ENCODE results near the gene GPR4. TPM values are rescaled to one million over a fixed set of nuclear protein-coding genes. Genes with fewer than 3 reads are reported as not detected.
A peak's percentile ranks its signal among the peaks of the same experiment; 100 is the strongest.

The GPR4 gene
- total RNA-seq, 3 donors from 2014 or later, result 0.84 to 1.0 (median 1.0) TPM

GRCh38 chr19:45576682-45577081 lies 25.3 kb downstream of the GPR4 start:
- Histone ChIP-seq H3K9me3 (no peaks in the 10 kb centered on the region), H3K36me3 (ENCODE audit: low read depth) (no peaks in the 10 kb centered on the region), H3K4me3 (no peak overlapping the region), H3K4me1 (ENCODE audit: low read depth) (peaks cover 26% of the 10 kb centered on the region)
- no peak for TF ChIP-seq CTCF (IDR thresholded peaks at IDR 0.05)
- intact Hi-C loops (cut with DNase I, micrococcal nuclease), result no loop called here
- DNase-seq (no peak), ATAC-seq (no peak)

GRCh38 chr19:45575216-45575615 lies 26.8 kb downstream of the GPR4 start:
- ATAC-seq, result no peak
- no peak for TF ChIP-seq CTCF (IDR thresholded peaks at IDR 0.05)
- Histone ChIP-seq H3K36me3 (ENCODE audit: low read depth) (no peaks in the 10 kb centered on the region), H3K4me1 (ENCODE audit: low read depth) (peaks cover 26% of the 10 kb centered on the region), H3K4me3 (no peak overlapping the region), H3K9me3 (no peaks in the 10 kb centered on the region)
- intact Hi-C loops (cut with DNase I, micrococcal nuclease), result no loop called here
- DNase-seq, result no peak

- DNase-seq, result no peak
- no peak overlapping the region for H3K4me3 ChIP-seq
- H3K4me1 ChIP-seq (ENCODE audit: low read depth), result peaks cover 26% of the 10 kb centered on the region
- TF ChIP-seq CTCF (IDR thresholded peaks at IDR 0.05), result no peak
- no peaks in the 10 kb centered on the region for H3K36me3 ChIP-seq (ENCODE audit: low read depth)
- no peaks in the 10 kb centered on the region for H3K9me3 ChIP-seq
- intact Hi-C loops (cut with DNase I, micrococcal nuclease), result no loop called here
- no peak for ATAC-seq
These were observed 27.5 kb downstream of the GPR4 start for GRCh38 chr19:45574526-45574925.

GRCh38 chr19:45571457-45572220 lies 30.4 kb downstream of the GPR4 start:
- peaks cover 26% of the 10 kb centered on the region for H3K4me1 ChIP-seq (ENCODE audit: low read depth)
- no peaks in the 10 kb centered on the region for H3K9me3 ChIP-seq
- H3K36me3 ChIP-seq (ENCODE audit: low read depth), result no peaks in the 10 kb centered on the region
- intact Hi-C loops (cut with DNase I, micrococcal nuclease), result no loop called here
- TF ChIP-seq CTCF (IDR thresholded peaks at IDR 0.05), result no peak
- DNase-seq (no peak), ATAC-seq (no peak)
- no peak overlapping the region for H3K4me3 ChIP-seq

GRCh38 chr19:45569619-45570421 lies 32.2 kb downstream of the GPR4 start:
- intact Hi-C loops (cut with DNase I, micrococcal nuclease), result no loop called here
- H3K36me3 ChIP-seq (ENCODE audit: low read depth), result no peaks in the 10 kb centered on the region
- peak; percentile 70 to 86 (median 84) for DNase-seq
- TF ChIP-seq CTCF (IDR thresholded peaks at IDR 0.05), result peak; percentile 71
- peak; percentile 91 for ATAC-seq
- no peaks in the 10 kb centered on the region for H3K9me3 ChIP-seq
- peaks cover 24% of the 10 kb centered on the region for H3K4me1 ChIP-seq (ENCODE audit: low read depth)
- H3K4me3 ChIP-seq, result no peak overlapping the region
